ENCODE measurements around the gene SFT2D3.

SFT2D3 gene

GRCh38 chr2:127701193-127701650 lies at the start of gene SFT2D3:
Gene SFT2D3 (plus strand): TSS chr2:127701497. CDS start chr2:127701529, 32 bp downstream.
- peak; percentile 46 for DNase-seq

- no peak for DNase-seq
Observed at GRCh38 chr2:127651971-127652550, 49.2 kb upstream of the SFT2D3 start.

- no peak for DNase-seq
Observed at GRCh38 chr2:127652786-127653357, 48.4 kb upstream of the SFT2D3 start.

GRCh38 chr2:127653421-127654083 lies 47.7 kb upstream of the SFT2D3 start:
- no peak for DNase-seq

- DNase-seq = no peak
Observed at GRCh38 chr2:127654084-127654837, 47.0 kb upstream of the SFT2D3 start.

GRCh38 chr2:127654838-127655175 lies 46.5 kb upstream of the SFT2D3 start:
- DNase-seq = no peak

- DNase-seq = no peak
Observed at GRCh38 chr2:127655209-127656073, 45.9 kb upstream of the SFT2D3 start.

- no peak for DNase-seq
Observed at GRCh38 chr2:127656569-127657231, 44.6 kb upstream of the SFT2D3 start.

- no peak for DNase-seq
Observed at GRCh38 chr2:127657232-127657595, 44.1 kb upstream of the SFT2D3 start.

- DNase-seq = no peak
Observed at GRCh38 chr2:127658146-127658545, 43.2 kb upstream of the SFT2D3 start.

- DNase-seq = no peak
Observed at GRCh38 chr2:127658641-127659407, 42.5 kb upstream of the SFT2D3 start.

- no peak for DNase-seq
Observed at GRCh38 chr2:127659408-127660290, 41.6 kb upstream of the SFT2D3 start.

- no peak for DNase-seq
Observed at GRCh38 chr2:127660291-127660578, 41.1 kb upstream of the SFT2D3 start.

- DNase-seq = no peak
Observed at GRCh38 chr2:127661072-127661649, 40.1 kb upstream of the SFT2D3 start.

GRCh38 chr2:127661949-127662510 lies 39.3 kb upstream of the SFT2D3 start:
- no peak for DNase-seq

GRCh38 chr2:127662937-127663565 lies 38.2 kb upstream of the SFT2D3 start:
- DNase-seq = no peak

- no peak for DNase-seq
Observed at GRCh38 chr2:127663566-127664064, 37.7 kb upstream of the SFT2D3 start.

GRCh38 chr2:127664065-127664894 lies 37.0 kb upstream of the SFT2D3 start:
- DNase-seq = no peak

Measured in NCI-H2081 treated with DMSO at 0.1 percent for 48 hours (cell line).